Gastrocnemius medialis (tissue), 4 donors: ENCODE results near the gene C1QTNF1.

Experiments used
- CTCF ChIP-seq, 5 experiments: fragments of 450-650 bp in 3 of 5; fragments of 200-600 bp in 2 of 5; sonication (generic) in 2 of 5; IDR thresholded peaks in 4 of 5; conservative IDR thresholded peaks in 1 of 5; 1 replicate in 4 of 5; 2 replicates in 1 of 5; pipeline ENCODE4 v1.5.1; 2016 to 2019; ENCODE audit warnings: antibody characterized with exemption in 5 of 5, mild to moderate bottlenecking in 3 of 5, moderate library complexity in 3 of 5
- POLR2A ChIP-seq, 2 donors: fragments of 450-650 bp; IDR thresholded peaks; one replicate each; pipeline ENCODE4 v1.6.1; 2017; ENCODE audit warnings: antibody characterized with exemption in 2 of 2, mild to moderate bottlenecking in 2 of 2, moderate library complexity in 2 of 2

- TF ChIP-seq CTCF (IDR thresholded peaks at IDR 0.05 in 4 of 5, conservative IDR thresholded peaks at IDR 0.05 in 1 of 5): no peak
- TF ChIP-seq POLR2A (IDR thresholded peaks at IDR 0.05): no peak
These were observed 49.7 kb downstream of the C1QTNF1 start for GRCh38 chr17:79073706-79074088.
